ENCODE results near the gene MROH9. TPM values are rescaled to one million over a fixed set of nuclear protein-coding genes. Genes with fewer than 3 reads are reported as not detected.

Gene MROH9
- total and polyA plus RNA-seq, 7 donors = not detected

DNA sequence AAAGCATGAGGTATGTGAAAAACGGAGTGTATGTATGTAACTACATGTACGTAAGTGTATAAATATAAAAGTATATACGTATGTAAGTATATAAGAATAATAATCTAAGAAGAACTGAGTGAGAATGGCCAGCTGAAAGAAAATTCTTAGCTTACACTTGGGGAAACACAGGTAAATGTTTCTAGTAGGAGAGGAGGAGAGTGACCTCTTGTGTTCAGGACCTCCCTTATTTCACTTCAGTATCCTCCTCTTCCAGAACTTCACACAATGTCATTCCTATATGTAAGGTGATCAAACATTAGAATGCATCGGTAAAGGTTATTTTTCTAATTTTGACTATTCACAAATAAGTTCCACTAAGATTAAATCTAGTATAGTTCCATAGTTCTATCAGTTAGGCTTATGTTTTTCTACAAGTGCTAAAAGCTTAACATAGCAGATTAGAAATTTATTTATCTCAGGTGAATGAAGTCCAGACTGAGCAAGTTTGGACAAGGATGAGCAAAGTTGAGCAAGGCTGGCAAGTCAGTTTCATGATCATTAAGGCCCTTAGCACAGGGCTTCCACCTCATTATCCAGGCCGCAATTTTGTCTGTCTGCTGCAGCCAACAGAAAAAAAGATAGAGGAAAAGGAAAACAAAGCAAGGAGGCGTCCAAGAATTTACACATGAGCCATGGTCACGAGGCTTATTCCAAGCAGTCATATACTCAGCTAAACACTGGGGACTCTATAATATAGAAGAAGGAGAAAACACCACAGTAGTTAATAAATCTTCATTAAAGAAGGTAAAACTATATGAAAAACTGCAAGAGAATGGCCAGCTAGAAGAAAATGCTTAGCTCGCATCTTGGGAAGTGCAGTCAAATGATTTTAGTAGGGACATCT is 7.1 kb upstream of the MROH9 start:
- no peak for DNase-seq
- H3K9me3 ChIP-seq = no peaks in the 10 kb centered on the region
- no peak overlapping the region for H3K4me3 ChIP-seq
- no peaks in the 10 kb centered on the region for H3K36me3 ChIP-seq
- H3K4me1 ChIP-seq = peaks cover 0 to 14% (median 7%) of the 10 kb centered on the region in 4 donors
- H3K27me3 ChIP-seq = no peaks in the 10 kb centered on the region
- intact Hi-C loops (cut with DNase I) = no loop called here
- TF ChIP-seq POLR2AphosphoS5 (IDR thresholded peaks at IDR 0.05) = no peak
- no peak for TF ChIP-seq EP300 (IDR thresholded peaks at IDR 0.05)
- no peak for TF ChIP-seq POLR2A (IDR thresholded peaks at IDR 0.05)
- TF ChIP-seq, protein P1, sequence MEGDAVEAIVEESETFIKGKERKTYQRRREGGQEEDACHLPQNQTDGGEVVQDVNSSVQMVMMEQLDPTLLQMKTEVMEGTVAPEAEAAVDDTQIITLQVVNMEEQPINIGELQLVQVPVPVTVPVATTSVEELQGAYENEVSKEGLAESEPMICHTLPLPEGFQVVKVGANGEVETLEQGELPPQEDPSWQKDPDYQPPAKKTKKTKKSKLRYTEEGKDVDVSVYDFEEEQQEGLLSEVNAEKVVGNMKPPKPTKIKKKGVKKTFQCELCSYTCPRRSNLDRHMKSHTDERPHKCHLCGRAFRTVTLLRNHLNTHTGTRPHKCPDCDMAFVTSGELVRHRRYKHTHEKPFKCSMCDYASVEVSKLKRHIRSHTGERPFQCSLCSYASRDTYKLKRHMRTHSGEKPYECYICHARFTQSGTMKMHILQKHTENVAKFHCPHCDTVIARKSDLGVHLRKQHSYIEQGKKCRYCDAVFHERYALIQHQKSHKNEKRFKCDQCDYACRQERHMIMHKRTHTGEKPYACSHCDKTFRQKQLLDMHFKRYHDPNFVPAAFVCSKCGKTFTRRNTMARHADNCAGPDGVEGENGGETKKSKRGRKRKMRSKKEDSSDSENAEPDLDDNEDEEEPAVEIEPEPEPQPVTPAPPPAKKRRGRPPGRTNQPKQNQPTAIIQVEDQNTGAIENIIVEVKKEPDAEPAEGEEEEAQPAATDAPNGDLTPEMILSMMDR (IDR thresholded peaks at IDR 0.05) = no peak
- H3K27ac ChIP-seq = peak overlapping the region in 1 of 4 donors; percentile 68
- 42 to 74% methylated on average over 8 of the region's 8 CpGs for WGBS, 2 donors

DNA sequence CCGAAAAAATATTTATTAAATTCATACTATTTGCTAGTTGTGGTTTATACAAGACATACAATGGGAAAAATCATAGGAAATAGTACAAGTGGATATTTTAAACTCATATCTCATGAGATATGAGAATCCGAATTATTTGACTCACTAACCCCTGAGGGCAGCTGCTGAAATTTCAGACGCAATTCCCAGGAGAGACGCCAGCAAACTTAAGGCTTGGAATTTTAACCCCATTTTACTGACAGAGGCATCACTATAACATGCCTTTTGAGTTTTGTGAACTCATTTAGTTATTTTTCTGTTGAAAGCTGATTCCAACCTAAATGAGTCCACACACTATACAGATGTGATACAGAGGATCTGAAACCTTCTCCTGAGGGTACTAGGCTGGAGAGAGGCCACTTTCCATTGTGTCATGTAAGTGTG is 5.9 kb upstream of the MROH9 start:
- intact Hi-C loops (cut with DNase I) = no loop called here
- no peak for DNase-seq
- no peaks in the 10 kb centered on the region for H3K9me3 ChIP-seq
- peaks cover 0 to 14% (median 7%) of the 10 kb centered on the region in 4 donors for H3K4me1 ChIP-seq
- TF ChIP-seq POLR2A (IDR thresholded peaks at IDR 0.05) (no peak), EP300 (IDR thresholded peaks at IDR 0.05) (no peak), POLR2AphosphoS5 (IDR thresholded peaks at IDR 0.05) (no peak)
- H3K27ac ChIP-seq = peak overlapping the region; percentile 42 to 68 (median 54)
- H3K27me3 ChIP-seq = no peaks in the 10 kb centered on the region
- peak overlapping the region in 1 of 4 donors; percentile 8 for H3K4me3 ChIP-seq
- WGBS, 2 donors = 71 to 74% methylated on average over 4 of the region's 4 CpGs
- no peaks in the 10 kb centered on the region for H3K36me3 ChIP-seq

DNA sequence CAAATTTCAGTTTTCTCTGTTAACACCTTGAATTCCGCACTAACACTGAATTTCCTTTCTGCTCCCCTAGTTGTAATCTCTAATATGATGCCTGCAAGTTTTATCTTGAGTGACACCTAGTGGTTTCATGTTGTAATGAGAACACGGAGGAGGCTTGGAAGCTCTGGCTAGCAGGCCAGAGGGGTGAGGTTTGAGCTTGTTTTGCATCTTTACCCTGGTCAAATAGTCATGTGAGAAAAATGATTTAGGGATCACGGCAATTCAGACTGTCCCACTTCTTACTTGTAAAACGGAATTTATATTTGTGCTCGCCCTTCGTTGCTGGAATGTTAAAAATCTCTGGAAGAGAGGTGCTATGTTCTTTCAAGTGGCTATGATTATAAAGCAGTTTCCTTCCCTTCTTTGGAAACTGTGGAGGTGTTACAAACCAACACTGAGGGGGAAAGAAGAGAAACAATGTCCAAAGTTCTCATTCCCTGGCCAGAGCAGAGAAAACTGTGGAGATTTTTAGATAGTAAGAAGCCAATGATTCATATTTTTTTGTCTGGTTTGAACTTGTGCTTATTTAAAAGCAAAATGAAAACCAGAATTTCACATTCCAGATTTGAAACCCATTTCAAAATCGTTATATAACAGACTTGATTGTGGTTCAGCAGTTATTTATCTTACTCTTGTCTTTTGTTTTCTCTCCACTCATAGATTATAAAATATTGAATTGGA is 5.3 kb upstream of the MROH9 start:
- Histone ChIP-seq H3K4me1 (peaks cover 0 to 14% (median 7%) of the 10 kb centered on the region in 4 donors), H3K9me3 (no peaks in the 10 kb centered on the region), H3K4me3 (peak overlapping the region in 1 of 4 donors; percentile 8), H3K27me3 (no peaks in the 10 kb centered on the region), H3K36me3 (no peaks in the 10 kb centered on the region), H3K27ac (peak overlapping the region; percentile 42 to 68 (median 54))
- DNase-seq = no peak
- TF ChIP-seq, protein P1 (IDR thresholded peaks at IDR 0.05) = peak in 3 of 4 experiments; percentile 52 to 74 (median 59)
- TF ChIP-seq EP300 (IDR thresholded peaks at IDR 0.05) = no peak
- 22 to 25% methylated on average over 7 of the region's 7 CpGs for WGBS, 2 donors
- intact Hi-C loops (cut with DNase I) = no loop called here

DNA sequence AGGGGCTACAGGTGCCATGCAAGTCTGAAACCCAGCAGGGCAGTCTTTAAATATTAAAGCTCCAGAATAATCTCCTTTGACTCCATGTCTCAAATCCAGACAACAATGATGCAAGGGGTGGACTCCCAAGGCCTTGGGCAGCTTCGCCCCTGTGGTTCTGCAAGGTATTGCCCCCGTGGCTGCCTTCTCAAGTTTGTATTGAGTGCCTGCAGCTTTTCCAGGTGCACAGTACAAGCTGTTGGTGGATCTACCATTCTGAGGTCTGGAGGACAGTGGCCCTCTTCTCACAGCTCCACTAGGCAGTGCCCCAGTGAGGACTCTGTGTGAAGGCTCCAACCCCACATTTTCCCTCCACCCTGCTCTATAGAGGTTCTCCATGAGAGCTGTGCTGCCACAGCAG is 3.7 kb upstream of the MROH9 start:
- DNase-seq = no peak
- Histone ChIP-seq H3K4me3 (no peak overlapping the region), H3K4me1 (peaks cover 0 to 14% (median 7%) of the 10 kb centered on the region in 4 donors), H3K36me3 (no peaks in the 10 kb centered on the region), H3K27ac (no peak overlapping the region), H3K9me3 (no peaks in the 10 kb centered on the region), H3K27me3 (no peaks in the 10 kb centered on the region)
- TF ChIP-seq POLR2A (IDR thresholded peaks at IDR 0.05) (no peak), EP300 (IDR thresholded peaks at IDR 0.05) (no peak), POLR2AphosphoS5 (IDR thresholded peaks at IDR 0.05) (no peak)
- TF ChIP-seq, protein P1 (IDR thresholded peaks at IDR 0.05) = no peak
- intact Hi-C loops (cut with DNase I) = no loop called here
- WGBS, 2 donors = 93 to 94% methylated on average over 2 of the region's 2 CpGs

DNA sequence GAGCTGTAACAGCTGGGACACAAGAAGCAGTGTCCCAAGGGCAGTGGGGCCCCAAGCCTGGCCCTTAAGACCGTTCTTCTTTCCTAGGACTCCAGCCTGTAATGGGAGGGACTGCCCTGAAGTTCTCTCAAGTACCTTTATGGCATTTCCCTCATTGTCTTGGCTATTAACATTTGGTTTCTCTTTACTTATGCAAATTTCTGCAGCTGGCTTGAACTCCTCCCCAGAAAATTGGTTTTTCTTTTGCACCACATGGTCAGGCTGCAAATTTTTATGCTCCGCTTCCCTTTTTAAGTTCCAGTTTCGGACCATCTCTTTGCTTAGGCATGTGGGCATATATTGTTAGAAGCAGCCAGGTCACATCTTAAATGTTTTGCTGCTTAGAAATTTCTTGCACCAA is 3.1 kb upstream of the MROH9 start:
- no peak for DNase-seq
- Histone ChIP-seq H3K9me3 (no peaks in the 10 kb centered on the region), H3K27me3 (no peaks in the 10 kb centered on the region), H3K36me3 (no peaks in the 10 kb centered on the region), H3K4me1 (peaks cover 0 to 14% (median 7%) of the 10 kb centered on the region in 4 donors), H3K27ac (no peak overlapping the region), H3K4me3 (no peak overlapping the region)
- 68 to 76% methylated on average over 3 of the region's 3 CpGs for WGBS, 2 donors
- intact Hi-C loops (cut with DNase I) = no loop called here
- TF ChIP-seq POLR2AphosphoS5 (IDR thresholded peaks at IDR 0.05) = no peak
- TF ChIP-seq POLR2A (IDR thresholded peaks at IDR 0.05) = no peak
- TF ChIP-seq, protein P1 (IDR thresholded peaks at IDR 0.05) = no peak
- TF ChIP-seq EP300 (IDR thresholded peaks at IDR 0.05) = no peak

Measured in sigmoid colon (tissue), 7 donors.